Small intestine (tissue), 7 donors: ENCODE data around the gene GPR75. TPM values are rescaled to one million over a fixed set of nuclear protein-coding genes. Genes with fewer than 3 reads are reported as not detected.

Experiments
- DNase-seq, 2 donors: peaks; one replicate each; pipeline versions ENCODE4 v3.0.0 to v3.0.0-alpha.2; 2013
- FAIRE-seq: peaks from 2 replicates; lab custom pipeline; 2012; peaks lifted over from hg19 to GRCh38; lab: Jason Lieb, UNC
- H3K27ac ChIP-seq, 3 donors: one replicate each; pipeline ENCODE4 v1.5.1; 2013; ENCODE audit warnings: low read length in 2 of 3, mild to moderate bottlenecking in 2 of 3, control low read depth in 1 of 3, inconsistent platforms in 1 of 3, low read depth in 1 of 3, moderate library complexity in 1 of 3
- H3K27me3 ChIP-seq, 3 donors: one replicate each; pipeline ENCODE4 v1.6.1; 2013; ENCODE audit warnings: low read length in 3 of 3, inconsistent platforms in 1 of 3; ENCODE audit not compliant: control insufficient read depth in 3 of 3, insufficient read depth in 3 of 3
- H3K36me3 ChIP-seq, 3 donors: one replicate each; pipeline ENCODE4 v1.6.1; 2013; ENCODE audit warnings: low read length in 3 of 3, inconsistent platforms in 1 of 3, low read depth in 1 of 3, mild to moderate bottlenecking in 1 of 3, moderate library complexity in 1 of 3; ENCODE audit not compliant: control insufficient read depth in 3 of 3, insufficient read depth in 2 of 3
- H3K4me1 ChIP-seq, 3 donors: one replicate each; pipeline ENCODE4 v1.6.1; 2013; ENCODE audit warnings: low read length in 2 of 3, inconsistent platforms in 1 of 3, low read depth in 1 of 3, mild to moderate bottlenecking in 1 of 3, moderate library complexity in 1 of 3; ENCODE audit not compliant: control insufficient read depth in 3 of 3, insufficient read depth in 2 of 3
- H3K4me3 ChIP-seq, 3 donors: one replicate each; pipeline ENCODE4 v1.5.1; 2013; ENCODE audit warnings: low read length in 3 of 3, control low read depth in 1 of 3, inconsistent platforms in 1 of 3, low read depth in 1 of 3, mild to moderate bottlenecking in 1 of 3, moderate library complexity in 1 of 3
- H3K9me3 ChIP-seq, 2 donors: one replicate each; pipeline ENCODE4 v1.6.1; 2013; ENCODE audit warnings: low read depth in 1 of 2, low read length in 1 of 2; ENCODE audit not compliant: control insufficient read depth in 2 of 2, insufficient read depth in 1 of 2
- WGBS, 3 donors: extraction: QIAGEN DNeasy Blood & Tissue Kit; methylation state at CpG; one replicate each; pipeline ENCODE4 v1.1.7; 2013; 5-methylcytosine and 5-hydroxymethylcytosine counted together
- polyA plus RNA-seq, 4 donors: library from polyadenylated mRNA; stranded (reverse) in 3 of 4; unstranded in 1 of 4; fragments of 200-250 nt in 3 of 4; fragments of 120-200 nt in 1 of 4; gene quantifications; one replicate each; pipeline versions ENCODE4 v1.2.1 to v1.2.3, GENCODE V29; 2013
- donor health status: healthy with polysubstance abuse.
- donor health status: control.
- donor health status: control.
- donor health status: Bipolar disorder and iron deficiency.
- donor health status: healthy.

The GPR75 gene
- polyA plus RNA-seq, 4 donors, result 0.27 to 4.2 (median 0.52) TPM; not detected in 1

DNA sequence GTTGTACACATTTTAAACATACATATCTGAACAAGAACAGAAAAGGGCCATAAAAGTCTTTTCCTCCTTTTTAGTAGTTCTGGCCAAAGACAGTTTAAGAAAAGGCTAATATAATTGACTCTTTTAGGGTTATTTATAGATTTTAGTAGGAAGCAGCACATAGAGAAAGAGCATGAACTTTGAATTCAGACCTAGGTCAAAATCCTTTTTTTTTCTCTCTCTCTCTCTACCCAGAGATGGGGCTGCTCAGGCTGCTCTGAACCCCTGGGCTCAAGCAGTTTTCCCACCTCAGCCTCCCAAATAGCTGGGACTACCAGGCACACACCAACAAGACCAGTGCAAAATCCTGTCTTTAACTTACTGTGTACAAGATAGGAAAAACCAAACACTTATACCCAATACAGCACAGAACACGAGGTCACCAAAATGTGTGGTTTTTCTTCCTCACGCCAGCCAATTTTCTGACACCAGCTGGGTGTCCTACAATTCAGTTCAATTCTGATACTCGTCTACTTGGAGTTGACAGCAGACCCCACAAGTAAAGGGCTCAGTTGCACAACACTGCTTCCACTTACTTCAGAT, 40.8 kb downstream of the GPR75 start:
- H3K27ac ChIP-seq, result peak overlapping the region in 2 of 3 donors; percentile 71 to 80
- peaks cover 2 to 23% (median 4%) of the 10 kb centered on the region in 3 donors for H3K36me3 ChIP-seq
- FAIRE-seq (no peak), DNase-seq (peak in 1 of 2 donors; percentile 13)
- no peaks in the 10 kb centered on the region for H3K27me3 ChIP-seq
- H3K4me1 ChIP-seq, result peaks cover 0 to 24% (median 7%) of the 10 kb centered on the region in 3 donors
- no peaks in the 10 kb centered on the region for H3K9me3 ChIP-seq
- no peak overlapping the region for H3K4me3 ChIP-seq
- WGBS, 3 donors, result 83 to 91% (median 91%) methylated on average over 3 of the region's 3 CpGs

DNA sequence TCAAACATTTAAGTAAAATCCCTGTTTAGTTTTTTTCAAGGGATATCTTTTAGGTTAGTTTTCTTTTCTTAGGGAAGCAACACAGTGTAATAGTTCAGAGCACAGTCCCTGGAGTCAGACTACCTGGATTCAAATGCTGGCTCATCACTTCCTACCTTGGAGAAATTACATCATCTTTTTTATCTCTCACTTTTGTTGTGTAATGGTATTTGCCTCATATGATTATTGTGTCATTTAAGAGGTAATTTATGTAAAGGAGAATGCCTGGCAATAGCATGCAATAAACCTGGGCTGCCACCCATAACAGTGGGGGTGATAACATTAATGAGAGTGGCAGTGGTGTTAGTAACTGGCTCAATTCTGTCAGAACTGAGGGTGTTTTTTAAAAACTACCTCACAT, 46.6 kb downstream of the GPR75 start:
- DNase-seq, result peak; percentile 72 to 79
- H3K27me3 ChIP-seq, result no peaks in the 10 kb centered on the region
- no peak for FAIRE-seq
- no peak overlapping the region for H3K4me3 ChIP-seq
- H3K9me3 ChIP-seq, result no peaks in the 10 kb centered on the region
- H3K36me3 ChIP-seq, result peaks cover 6 to 33% (median 14%) of the 10 kb centered on the region in 3 donors
- peak overlapping the region in 1 of 3 donors; percentile 49 for H3K27ac ChIP-seq
- peaks cover 0 to 9% (median 0%) of the 10 kb centered on the region in 3 donors for H3K4me1 ChIP-seq

DNA sequence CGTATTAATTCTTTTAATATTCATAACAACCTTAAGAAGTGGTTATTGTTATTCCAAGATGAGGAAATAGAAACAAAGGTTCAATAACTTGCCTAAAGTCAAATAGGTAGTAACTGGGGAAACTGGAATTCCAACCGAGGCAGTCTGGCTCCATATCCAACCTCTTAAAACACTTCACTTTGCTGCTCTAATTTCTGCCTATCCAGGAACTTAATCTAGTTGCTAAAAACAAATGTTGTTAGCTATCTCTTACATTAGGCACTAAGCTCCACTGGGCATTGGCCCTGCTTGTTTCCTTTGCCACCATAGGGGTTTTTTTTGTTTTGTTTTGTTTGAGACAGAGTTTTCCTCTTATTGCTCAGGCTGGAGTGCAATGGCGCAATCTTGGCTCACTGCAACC, 48.2 kb downstream of the GPR75 start:
- WGBS, 3 donors, result 94 to 96% (median 95%) methylated on average over 3 of the region's 3 CpGs
- no peak for FAIRE-seq
- H3K36me3 ChIP-seq, result peaks cover 8 to 36% (median 17%) of the 10 kb centered on the region in 3 donors

More for the DNA sequence above, 48.2 kb downstream of the GPR75 start:
- Histone ChIP-seq H3K4me3 (no peak overlapping the region), H3K9me3 (no peaks in the 10 kb centered on the region), H3K27ac (peak overlapping the region in 1 of 3 donors; percentile 49), H3K4me1 (peaks cover 0 to 9% (median 0%) of the 10 kb centered on the region in 3 donors), H3K27me3 (no peaks in the 10 kb centered on the region)
- DNase-seq, result no peak

Other genes with a start within 250 kb of the GPR75 start
- 10 to 100 TPM in 1 of 4 donors, 1 to 10 TPM in 3; 3.2 to 14.7 (median 7.0) TPM for gene CHAC2, start 92.2 kb downstream of the GPR75 start, polyA plus RNA-seq
- gene ASB3, start 73.0 kb downstream of the GPR75 start, polyA plus RNA-seq, result 10 to 100 TPM in 1 of 4 donors, 1 to 10 TPM in 3; 6.0 to 12.4 (median 6.6) TPM
- 10 to 100 TPM; 13.0 to 78.8 (median 31.2) TPM for gene ERLEC1, start 72.9 kb downstream of the GPR75 start, polyA plus RNA-seq
- gene PSME4, start 111.0 kb upstream of the GPR75 start, polyA plus RNA-seq, result 10 to 100 TPM; 19.9 to 24.2 (median 20.7) TPM